Suprapubic skin (tissue), 4 donors: ENCODE measurements around the gene SOHLH1.

ENCODE experiments used
- CTCF ChIP-seq, 2 donors: fragments of 200-600 bp in 1 of 2; fragments of 450-650 bp in 1 of 2; sonication (generic) in 1 of 2; IDR thresholded peaks; one replicate each; pipeline ENCODE4 v1.5.1; 2016 to 2019; ENCODE audit warnings: antibody characterized with exemption in 2 of 2, mild to moderate bottlenecking in 1 of 2, moderate library complexity in 1 of 2
- EP300 ChIP-seq: sonication (generic); formaldehyde crosslinking; IDR thresholded peaks from one replicate; pipeline ENCODE4 v1.6.1; 2017; ENCODE audit warnings: antibody characterized with exemption
- POLR2AphosphoS5 ChIP-seq, 3 donors: sonication (generic); formaldehyde crosslinking; IDR thresholded peaks; one replicate each; pipeline ENCODE4 v1.6.1; 2017; ENCODE audit warnings: antibody characterized with exemption in 3 of 3

- TF ChIP-seq CTCF (IDR thresholded peaks at IDR 0.05) (no peak), POLR2AphosphoS5 (IDR thresholded peaks at IDR 0.05) (no peak), EP300 (no peak)
Observed at GRCh38 chr9:135707252-135708138, 8.2 kb upstream of the SOHLH1 start.
